HL-60/S4 treated with retinoic acid at 250 ng/mL for 4 days and 3 days (cell line): ENCODE data around the gene CETN3.

Source experiments
- in situ Hi-C: fragments of 300-500 bp; cut with MboI; formaldehyde crosslinking; loops from 2 replicates; pipeline ENCODE4 v1.7.0; 2022; ENCODE audit warnings: low sequenced_read_pairs

CETN3 gene

GRCh38 chr5:90409318-90410177 lies at the start of gene CETN3:
CETN3 (minus strand) TSS chr5:90409756; CDS start chr5:90409661, 95 bp downstream.
- in situ Hi-C loops: no loop called here

GRCh38 chr5:90446961-90447360 lies 37.4 kb upstream of the CETN3 start:
- in situ Hi-C loops: no loop called here

GRCh38 chr5:90440644-90441043 lies 31.1 kb upstream of the CETN3 start:
- in situ Hi-C loops: no loop called here

- in situ Hi-C loops: no loop called here
Measured at GRCh38 chr5:90438100-90438499, 28.5 kb upstream of the CETN3 start.

GRCh38 chr5:90437663-90438062 lies 28.1 kb upstream of the CETN3 start:
- in situ Hi-C loops: no loop called here

GRCh38 chr5:90434116-90434714 lies 24.7 kb upstream of the CETN3 start:
- in situ Hi-C loops: no loop called here

- in situ Hi-C loops: no loop called here
Measured at GRCh38 chr5:90424245-90424644, 14.7 kb upstream of the CETN3 start.

- in situ Hi-C loops: no loop called here
Measured at GRCh38 chr5:90421136-90421535, 11.6 kb upstream of the CETN3 start.

- in situ Hi-C loops: no loop called here
Measured at GRCh38 chr5:90418214-90418613, 8.7 kb upstream of the CETN3 start.

- in situ Hi-C loops: no loop called here
Measured at GRCh38 chr5:90410178-90410762, 714 bp upstream of the CETN3 start.

GRCh38 chr5:90408571-90409317 lies 812 bp downstream of the CETN3 start:
- in situ Hi-C loops: no loop called here

GRCh38 chr5:90406466-90406865 lies 3.1 kb downstream of the CETN3 start:
- in situ Hi-C loops: no loop called here

- in situ Hi-C loops: no loop called here
Measured at GRCh38 chr5:90402521-90403255, 6.9 kb downstream of the CETN3 start.

GRCh38 chr5:90399251-90399650 lies 10.3 kb downstream of the CETN3 start:
- in situ Hi-C loops: no loop called here

GRCh38 chr5:90398726-90399125 lies 10.8 kb downstream of the CETN3 start:
- in situ Hi-C loops: no loop called here

GRCh38 chr5:90395005-90395404 lies 14.6 kb downstream of the CETN3 start:
- in situ Hi-C loops: no loop called here

- in situ Hi-C loops: no loop called here
Measured at GRCh38 chr5:90390928-90391327, 18.6 kb downstream of the CETN3 start.

GRCh38 chr5:90390326-90390725 lies 19.2 kb downstream of the CETN3 start:
- in situ Hi-C loops: no loop called here

GRCh38 chr5:90387508-90387907 lies 22.0 kb downstream of the CETN3 start:
- in situ Hi-C loops: no loop called here

- in situ Hi-C loops: no loop called here
Measured at GRCh38 chr5:90386099-90386710, 23.4 kb downstream of the CETN3 start.
